Activated effector memory CD4-positive, alpha-beta T cell treated with Interleukin-2 at 50 U/mL for 16 hours (primary cell): Measurements from ENCODE around the gene UGGT2.
"Not testable (repeated sequence)": the region's sequence is repeated elsewhere in the genome, so short reads cannot be mapped to it uniquely, and the experiment has no call there.

ENCODE experiments used
- DNase-seq: peaks from one replicate; pipeline ENCODE4 v3.0.0-alpha.2; 2020

The UGGT2 gene

DNA sequence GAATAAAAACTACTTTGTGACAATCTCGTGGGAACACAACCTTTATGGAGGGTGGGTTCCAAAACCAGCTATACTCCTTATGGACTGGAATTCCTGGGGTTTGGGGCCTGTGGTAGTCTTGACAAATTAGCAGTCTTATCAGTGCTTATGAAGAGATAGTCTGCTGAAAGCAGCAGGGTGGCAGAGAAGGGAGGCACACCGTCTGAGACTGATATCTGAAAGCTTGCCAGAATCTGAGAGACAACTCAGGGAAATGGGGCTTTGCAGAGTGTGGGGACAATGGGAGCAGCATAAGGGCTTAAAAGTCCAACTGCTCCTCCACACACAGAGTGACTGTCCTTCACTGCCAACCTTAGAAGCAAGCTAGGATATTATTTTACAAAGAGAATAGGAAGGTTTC is 95.9 kb downstream of the UGGT2 start:
- DNase-seq, result no peak

DNA sequence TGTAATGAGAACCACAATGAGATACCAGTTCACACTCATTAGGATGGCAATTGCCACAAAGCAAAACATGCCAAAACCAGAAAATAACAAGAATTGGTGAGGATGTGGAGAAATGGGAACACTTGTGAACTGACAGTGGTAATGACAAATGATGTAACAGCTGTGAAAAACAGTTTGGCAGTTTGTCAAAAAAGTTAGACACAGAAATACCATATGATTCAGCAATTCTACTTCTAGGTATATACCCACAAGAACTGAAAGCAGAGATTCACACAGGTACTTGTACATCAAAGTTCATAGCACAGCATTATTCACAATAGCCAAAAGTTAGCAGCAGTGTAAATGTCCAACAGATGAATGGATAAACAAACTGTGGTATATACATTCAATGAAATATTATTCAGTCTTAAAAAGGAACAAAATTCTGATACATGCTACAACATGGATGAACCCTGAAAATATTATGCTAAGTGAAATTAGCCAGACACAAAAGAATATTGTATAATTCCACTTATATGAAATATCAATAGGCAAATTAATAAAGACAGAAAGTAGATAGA is 96.5 kb downstream of the UGGT2 start:
- no peak for DNase-seq

DNA sequence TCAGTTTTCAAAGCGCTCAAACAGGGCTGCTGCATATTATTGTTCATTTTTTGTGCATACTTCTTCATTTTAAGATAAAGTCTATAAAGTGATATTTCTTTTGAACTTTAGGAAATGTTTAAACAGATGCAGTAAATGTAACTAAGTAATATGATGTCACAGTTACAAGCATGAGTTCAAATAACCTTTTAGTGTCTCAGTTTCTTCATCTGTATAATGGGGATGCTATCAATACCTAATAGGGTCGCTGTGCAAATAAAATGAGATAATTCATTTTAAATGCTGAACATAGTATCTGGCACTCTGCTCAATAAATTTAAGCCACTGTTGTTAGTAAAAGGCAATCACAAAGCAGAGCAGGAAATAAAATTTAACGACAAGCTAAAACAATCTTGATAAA is 97.5 kb downstream of the UGGT2 start:
- no peak for DNase-seq

DNA sequence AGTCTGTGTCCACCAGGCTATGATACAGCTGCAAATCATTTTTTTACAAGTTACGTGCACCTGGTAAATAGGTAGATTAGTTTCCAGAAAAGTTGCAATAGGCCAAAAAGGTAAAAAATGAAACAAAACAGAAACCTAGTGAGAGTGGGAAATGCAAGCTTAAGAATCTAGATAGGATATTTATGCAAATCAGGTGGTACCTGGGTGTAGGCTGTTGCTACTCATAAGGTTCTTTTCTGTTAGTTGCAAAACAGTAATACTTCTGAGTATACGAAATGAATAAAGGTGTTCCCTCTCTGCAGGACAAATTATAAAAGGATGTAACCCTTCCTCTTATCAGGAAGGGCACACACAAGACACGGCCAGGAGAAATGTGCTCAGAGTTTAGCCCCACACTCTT is 97.9 kb downstream of the UGGT2 start:
- DNase-seq, result no peak

DNA sequence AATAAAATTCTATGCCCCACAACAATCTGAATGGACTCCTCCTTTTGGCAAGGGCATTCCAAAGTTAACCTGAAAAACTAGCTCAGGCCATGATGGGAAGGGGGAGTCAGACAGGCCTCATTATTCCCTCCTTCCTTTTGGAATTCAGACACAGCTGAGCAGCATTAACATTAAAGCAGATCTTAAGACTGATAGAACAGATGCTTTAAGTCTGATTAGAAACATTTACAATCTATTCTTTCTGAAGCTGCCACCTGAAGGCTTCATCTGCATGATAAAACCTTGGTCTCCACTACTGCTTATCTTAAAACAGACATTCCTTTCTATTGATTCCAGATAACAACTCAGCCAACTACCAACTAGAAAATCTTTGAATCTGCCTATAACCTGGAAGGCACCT is 98.9 kb downstream of the UGGT2 start:
- no peak for DNase-seq

DNA sequence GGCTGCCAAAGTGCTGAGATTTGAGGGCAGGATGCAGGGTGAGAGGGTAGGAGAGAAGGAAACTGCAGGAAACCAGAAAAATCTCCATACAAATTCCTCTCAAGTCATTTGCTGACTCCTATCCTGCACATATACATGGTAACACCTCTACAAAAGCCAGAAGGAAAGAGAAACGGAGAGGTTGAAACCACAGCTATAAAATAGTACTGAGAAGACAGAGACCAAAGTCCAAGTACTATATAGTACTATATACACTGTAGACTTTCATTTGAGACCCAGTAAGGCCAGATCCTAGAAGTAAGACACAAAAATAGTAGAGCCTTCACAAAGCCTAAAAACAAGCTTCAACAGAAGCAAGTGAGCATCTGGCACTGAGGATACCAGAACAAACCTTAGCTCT is 103.1 kb downstream of the UGGT2 start:
- no peak for DNase-seq

DNA sequence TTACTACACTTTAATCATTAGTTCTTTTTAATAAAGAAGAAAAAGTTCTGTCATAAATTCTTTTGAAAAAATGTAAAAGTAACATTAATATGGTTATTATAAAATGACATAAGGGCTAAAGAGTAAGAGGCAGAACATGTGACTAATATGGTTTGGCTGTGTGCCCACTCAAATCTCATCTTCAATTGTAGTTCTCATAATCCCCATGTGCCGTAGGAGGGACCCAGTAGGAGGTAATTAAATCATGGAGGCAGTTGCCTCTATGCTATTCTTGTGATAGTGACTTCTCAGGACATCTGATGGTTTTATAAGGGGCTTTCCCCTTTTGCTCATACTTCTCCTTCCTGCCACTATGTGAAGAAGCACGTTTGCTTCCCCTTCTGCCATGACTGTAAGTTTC is 104.5 kb downstream of the UGGT2 start:
- DNase-seq, result no peak

DNA sequence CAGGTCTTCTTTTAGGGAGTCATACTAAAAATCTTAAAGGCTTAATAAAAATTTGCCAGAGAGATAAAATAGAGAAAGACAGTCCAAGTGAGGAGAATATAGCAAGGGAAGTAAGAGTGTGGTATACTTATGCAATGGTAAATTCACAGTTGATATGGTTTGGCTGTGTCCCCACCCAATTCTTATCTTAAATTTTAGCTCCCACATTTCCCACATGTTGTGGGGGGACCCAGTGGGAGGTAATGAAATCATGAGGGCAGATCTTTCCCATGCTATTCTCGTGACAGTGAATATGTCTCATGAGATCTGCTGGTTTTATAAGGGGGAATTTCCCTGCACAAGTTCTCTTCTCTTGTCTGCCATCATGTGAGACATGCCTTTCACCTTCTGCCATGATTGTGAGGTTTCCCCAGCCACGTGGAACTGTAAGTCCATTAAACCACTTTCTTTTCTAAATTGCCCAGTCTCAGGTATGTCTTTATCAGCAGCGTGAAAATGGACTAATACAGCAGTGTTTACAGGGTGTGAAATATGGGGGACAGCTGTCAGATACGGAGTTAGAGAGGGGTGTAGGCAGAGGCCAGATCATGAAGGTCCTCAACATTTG is 115.4 kb downstream of the UGGT2 start:
- DNase-seq, result no peak

DNA sequence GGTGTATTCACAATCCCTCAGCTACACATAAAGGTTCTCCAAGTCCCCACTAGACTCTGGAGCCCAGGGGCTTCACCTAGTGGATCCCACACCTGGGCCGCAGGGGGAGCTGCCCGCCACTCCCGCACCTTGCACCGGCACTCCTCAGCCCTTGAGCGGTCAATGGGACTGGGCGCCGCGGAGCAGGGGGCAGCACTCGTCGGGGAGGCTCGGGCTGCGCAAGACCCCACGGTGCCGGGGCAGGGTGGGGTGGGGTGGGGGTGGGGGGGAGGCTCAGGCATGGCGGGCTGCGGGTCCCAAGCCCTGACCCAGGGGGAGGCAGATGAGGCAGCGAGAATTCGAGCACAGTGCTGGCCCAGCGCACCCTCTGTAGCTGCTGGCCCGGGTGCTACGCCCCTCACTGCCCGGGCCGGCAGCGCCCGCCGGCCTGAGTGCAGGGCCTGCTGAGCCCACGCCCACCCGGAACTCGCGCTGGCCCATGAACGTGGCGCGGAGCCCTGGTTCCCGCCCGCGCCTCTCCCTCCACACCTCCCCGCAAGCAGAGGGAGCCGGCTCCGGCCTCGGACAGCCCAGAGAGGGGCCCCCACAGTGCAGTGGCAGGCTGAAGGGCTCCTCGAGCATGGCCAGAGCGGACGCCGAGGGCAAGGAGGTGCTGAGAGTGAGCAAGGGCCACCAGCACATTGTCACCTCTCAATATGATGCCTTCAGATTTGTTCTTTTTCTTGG is 121.7 kb downstream of the UGGT2 start:
- no peak for DNase-seq

DNA sequence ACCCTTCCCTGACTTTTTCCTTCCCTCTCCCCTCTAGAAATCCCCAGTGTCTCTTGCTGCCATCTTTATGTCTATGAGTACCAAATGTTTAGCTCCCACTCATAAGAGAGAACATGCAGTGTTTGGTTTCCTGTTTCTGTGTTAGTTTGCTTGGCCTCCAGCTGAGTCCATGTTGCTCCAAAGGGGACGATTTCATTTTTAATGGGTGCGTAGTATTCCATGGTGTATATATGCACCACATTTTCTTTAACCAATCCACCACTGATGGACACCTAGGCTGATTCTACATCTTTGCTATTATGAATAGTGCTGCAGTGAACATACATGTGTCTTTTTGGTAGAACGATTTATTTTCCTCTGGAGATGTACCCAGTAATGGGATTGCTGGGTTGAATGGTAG is 123.8 kb downstream of the UGGT2 start:
- no peak for DNase-seq

DNA sequence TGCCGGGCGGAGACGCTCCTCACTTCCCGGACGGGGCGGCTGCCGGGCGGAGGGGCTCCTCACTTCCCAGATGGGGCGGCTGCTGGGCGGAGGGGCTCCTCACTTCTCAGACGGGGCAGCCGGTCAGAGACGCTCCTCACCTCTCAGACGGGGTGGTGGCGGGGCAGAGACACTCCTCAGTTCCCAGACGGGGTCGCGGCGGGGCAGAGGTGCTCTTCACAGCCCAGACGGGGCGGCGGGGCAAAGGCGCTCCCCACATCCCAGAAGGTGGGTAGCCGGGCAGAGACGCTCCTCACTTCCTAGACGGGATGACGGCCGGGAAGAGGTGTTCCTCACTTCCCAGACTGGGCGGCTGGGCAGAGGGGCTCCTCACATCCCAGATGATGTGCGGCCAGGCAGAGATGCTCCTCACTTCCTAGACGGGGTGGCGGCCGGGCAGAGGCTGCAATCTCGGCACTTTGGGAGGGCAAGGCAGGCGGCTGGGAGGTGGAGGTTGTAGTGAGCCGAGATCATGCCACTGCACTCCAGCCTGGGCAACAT is 124.8 kb downstream of the UGGT2 start:
- not testable (repeated sequence) for DNase-seq

DNA sequence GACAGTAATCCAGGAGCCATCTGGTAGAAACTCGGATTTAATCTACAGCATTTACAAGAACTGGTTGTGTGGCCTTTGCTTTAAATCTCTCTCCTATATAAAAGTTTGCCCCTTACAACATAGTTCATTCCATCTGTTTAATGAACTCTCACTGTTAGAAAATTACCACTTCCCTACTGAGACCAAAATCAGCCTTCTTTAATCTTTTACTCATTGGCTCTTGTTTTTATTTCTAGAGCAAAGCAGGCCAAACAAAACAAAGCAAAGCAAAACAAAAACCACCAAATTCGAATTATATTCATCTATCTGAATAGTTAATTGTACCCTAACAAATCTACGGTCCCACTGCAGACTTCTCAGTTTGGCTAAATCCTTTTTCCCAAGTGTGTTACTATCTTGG is 127.0 kb downstream of the UGGT2 start:
- no peak for DNase-seq

DNA sequence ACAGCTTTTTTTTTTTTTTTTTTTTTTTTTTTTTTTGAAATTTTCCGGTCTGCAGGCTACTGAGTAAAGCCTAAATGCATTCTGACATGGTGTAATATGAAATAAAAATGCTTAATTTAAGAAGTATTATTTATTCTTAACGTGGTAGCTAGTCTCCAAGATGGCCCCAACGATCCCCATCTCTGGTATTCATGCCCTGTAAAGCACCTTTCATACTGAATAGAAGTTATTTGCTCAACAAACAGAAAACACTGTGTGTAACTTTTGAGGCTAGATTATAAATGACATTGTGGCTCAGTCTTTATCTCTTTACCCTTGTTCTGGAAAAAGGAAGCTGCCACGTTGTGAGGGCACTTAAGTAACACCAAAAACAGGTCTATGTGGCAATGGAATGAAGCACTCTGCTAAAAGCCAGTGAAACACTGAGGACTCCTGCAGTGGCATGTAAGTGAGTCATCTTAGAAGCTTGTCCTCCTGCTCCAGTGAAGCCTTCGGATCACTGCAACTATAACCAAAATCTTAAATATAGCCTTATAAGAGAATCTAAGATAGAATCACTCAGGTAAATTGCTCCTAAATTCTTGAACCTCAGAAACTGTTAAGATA is 128.7 kb downstream of the UGGT2 start:
- DNase-seq, result no peak

DNA sequence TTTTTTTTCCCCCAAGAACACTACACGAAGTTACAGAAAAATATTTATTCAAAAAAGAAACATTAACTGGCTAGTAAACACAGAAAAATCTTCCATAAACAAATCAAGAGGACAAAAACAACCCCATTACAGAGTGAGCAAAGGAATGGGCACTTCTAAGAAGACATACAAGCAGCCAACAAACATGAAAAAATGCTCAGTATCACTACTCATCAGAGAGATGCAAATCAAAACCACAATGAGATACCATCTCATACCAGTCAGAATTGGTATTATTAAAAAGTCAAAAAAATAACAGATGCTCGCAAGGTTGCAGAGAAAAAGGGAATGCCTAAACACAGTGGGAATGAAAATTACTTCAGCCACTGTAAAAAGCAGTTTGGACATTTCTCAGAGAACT is 131.7 kb downstream of the UGGT2 start:
- no peak for DNase-seq

DNA sequence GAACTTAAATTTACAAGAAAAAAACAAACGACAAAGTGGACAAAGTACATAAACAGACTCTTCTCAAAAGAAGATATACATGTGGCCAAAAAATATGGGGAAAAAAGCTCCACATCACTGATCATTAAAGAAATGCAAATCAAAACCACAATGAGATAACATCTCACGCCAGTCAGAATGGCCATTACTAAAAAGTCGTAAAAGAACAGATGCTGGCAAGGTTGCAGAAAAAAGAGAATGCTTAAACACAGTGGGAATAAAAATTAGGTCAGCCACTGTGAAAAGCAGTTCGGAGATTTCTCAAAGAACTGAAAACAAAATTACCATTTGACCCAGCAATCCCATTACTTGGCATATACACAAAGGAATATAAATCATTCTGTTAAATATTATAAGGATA is 132.7 kb downstream of the UGGT2 start:
- DNase-seq, result no peak

DNA sequence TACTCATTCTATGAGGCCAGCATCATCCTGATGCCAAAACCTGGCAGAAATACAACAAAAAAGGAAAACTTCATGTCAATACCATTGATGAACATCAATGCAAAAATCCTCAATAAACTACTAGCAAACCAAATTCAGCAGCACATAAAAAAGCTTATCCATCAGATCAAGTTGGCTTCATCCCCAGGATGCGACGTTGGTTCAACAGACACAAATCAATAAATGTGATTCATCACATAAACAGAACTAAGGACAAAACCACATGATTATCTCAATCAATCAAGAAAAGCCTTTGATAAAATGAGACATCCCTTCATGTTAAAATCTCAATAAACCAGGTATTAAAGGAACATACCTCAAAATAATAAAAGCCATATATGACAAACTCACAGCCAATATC is 134.3 kb downstream of the UGGT2 start:
- DNase-seq, result no peak

DNA sequence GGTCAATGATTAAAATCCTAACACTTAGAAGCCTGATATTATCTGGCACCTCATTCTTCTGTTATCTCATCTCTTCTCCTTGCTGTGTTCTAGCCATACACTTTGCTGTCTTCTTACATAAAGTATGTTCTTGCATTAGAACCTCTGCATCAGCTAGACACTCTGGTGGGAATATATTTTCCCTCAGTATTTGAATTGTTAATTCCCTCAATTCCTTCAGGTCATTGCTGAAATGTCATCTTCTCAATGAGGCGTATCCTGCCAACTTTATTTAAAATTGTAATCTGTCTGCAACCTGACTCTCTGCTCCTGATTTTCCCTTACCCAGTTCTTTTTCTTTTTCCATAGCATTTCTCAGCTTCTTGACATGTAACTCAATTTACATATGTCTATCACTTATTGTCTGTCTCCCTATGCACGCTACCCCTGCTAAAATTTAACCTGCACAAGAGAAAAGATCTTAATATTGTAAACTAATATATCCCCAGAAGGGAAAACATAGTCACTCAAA is 138.2 kb downstream of the UGGT2 start:
- no peak for DNase-seq

DNA sequence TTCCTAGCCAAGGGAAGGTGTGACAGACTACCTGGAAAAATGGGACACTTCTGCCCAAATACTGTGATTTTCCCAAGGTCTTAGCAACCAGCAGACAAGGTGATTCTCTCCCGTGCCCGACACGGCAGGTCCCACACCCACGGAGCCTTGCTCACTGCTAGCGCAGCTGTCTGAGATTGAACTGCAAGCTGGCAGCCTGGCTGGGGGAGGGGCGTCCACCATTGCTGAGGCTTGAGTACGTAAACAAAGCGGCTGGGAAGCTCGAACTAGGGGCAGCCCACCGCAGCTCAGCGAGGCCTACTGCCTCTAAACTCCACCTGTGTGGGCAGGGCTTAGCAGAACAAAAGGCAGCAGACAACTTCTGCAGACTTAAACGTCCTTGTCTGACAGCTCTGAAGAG is 146.2 kb downstream of the UGGT2 start:
- DNase-seq, result no peak

DNA sequence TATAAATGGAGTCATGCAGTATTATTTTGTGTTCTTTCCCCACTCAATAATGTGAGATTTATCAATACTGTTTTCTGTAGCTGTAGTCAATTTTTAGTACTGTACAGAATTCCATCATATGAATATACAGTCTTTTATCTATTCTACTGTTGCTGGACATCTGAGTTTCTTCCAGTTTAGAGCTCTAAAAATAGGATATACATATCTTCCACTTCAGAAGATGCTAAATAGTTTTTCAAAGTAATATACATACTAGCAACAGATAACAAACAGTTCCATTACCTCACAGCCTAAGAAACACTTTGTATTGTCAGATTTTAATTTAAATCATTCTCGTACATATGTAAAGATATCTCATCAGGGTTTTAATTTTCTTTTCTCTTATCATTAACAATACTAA is 149.6 kb downstream of the UGGT2 start:
- DNase-seq, result no peak

DNA sequence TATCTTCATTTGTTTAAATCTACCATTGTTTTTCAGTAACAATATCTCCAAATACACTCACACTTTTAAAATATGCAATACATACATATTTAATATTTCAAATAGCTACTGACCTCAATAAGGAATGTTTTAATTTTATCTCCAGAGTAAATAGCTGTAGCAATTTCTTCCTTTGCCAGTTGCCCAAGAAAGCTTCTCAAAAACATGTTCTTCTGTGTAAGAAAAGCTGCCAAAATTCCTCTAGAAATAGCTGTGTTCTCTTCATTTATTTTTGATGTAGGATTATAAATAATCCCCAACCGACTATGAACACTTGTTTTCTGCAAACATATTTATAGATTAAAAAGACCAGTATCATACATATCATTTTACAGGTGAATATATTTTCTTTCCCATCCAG is 150.5 kb downstream of the UGGT2 start:
- DNase-seq, result no peak

DNA sequence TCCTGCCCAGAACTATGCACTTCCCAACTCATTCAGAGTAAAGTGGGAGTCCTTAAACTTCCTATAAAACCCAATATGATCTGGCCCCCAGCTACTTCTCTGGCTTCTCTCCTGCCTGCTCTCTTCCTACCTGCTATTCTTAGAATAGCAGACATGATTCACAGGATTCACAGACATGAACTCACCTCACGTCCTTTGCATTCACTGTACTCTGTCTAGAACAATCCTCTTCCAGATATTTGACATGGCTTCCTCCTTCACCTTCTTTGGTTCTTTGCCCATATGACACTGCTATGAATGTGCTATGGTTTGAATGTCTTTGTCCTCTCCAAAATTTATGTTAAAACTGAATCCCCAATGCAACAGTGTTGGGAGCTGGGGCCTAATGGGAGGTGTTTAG is 154.9 kb downstream of the UGGT2 start:
- no peak for DNase-seq

DNA sequence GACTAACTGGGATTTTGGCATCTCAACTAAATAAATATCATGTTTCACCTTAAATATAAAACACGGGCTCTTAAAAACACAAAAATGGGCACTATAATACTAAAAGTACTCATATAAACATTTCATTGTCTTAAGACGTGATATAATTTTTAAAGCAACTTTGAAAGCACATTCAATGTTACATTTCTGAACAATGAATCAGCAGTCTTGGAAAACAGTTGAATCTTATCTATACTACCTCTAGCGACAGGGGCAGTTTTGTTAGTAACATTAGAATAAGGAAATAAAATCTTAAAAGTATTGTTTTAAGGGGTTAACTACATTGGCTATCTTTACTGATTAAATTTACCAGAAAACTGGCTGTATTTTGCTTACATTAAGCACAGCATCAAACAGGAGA is 156.9 kb downstream of the UGGT2 start:
- no peak for DNase-seq

DNA sequence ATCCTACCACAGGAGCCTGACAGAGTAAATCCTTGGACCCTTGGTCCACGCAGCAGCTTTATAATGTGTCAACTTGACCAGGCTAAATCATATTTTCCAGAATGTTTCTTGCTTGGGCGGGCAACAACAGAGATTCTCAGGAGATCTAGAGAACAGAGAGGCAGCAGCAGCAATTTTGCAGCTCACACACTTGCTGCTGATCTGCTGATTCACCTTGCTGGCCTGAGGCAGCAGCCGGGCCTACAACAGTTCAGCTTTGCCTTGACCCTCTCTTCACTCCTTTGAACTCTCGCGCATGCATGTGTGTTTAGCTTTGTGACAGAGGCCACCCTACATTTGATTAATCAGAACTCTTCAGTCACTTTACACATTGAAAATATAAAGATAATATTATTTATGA is 159.3 kb downstream of the UGGT2 start:
- no peak for DNase-seq

DNA sequence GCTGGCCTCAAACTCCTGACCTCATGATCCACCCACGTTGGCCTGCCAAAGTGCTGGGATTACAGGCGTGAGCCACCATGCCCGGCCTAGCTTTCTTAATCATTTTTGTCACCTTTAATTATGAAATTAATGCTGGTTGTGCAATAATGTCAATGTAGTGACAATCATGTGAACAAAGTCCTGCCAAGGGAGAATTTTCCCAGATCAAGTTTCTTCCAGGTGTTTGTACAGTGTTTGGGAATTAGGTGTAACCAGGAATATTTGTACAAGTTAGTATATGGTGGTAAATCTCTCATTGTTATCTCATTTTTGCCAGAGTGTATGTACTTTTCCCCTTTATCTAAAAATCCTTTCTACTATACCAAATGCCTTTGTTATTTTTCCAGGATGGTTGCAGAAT is 171.1 kb downstream of the UGGT2 start:
- DNase-seq, result no peak
